ENCODE data around the gene ATRN.

DNA sequence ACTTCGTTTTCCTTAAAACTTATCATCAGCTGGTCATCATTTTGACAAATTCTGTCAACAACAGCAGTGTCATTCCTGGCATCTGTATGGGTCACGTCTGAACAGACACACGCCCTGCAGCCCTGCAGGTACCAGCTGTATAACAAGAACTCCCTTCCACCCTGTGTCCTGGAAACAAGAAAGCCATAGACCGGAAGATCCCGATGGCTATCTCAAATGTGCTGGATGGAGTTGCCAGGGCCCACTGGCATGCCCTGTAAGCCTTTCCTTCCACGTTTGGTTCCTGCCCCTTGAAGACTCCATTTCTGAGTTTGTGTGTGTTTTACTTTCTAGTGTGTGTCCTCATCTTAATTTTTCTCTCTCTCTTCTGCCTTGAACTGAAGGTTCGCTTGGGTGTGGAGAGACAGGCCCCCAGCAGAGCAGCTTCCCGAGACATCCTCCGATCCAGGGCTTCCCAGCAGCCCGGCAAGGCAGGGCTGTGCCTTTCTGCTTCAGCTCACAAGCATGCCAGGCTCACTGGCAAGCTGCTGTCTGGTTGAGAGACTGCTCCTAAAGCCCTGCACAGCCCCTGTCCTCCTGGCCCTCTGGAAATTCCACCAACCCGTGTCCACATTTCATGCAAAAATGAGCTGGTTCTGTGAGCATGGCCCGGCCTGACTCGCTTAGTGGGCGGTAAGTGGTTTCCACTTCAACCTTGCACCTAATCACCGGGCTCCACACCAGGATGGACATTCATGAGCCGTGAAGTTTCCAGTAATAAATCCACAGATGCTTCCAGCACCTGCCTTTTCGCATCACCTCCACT is 183.7 kb downstream of the ATRN start:
- TF ChIP-seq EZH2 (IDR thresholded peaks at IDR 0.05; ENCODE audit: low read depth, unreplicated experiment) (no peak), ZNF331 (CRISPR knock-in tag; IDR thresholded peaks at IDR 0.05; ENCODE audit: low read depth) (no peak), EZH2phosphoT487 (IDR thresholded peaks at IDR 0.05; ENCODE audit: unreplicated experiment) (no peak), POLR2AphosphoS5 (IDR thresholded peaks at IDR 0.05; ENCODE audit: low read depth) (no peak), STAT1 (IDR thresholded peaks at IDR 0.05; ENCODE audit: unreplicated experiment) (no peak), REST (IDR thresholded peaks at IDR 0.05; ENCODE audit: unreplicated experiment) (no peak)
- TF ChIP-seq, protein P1, sequence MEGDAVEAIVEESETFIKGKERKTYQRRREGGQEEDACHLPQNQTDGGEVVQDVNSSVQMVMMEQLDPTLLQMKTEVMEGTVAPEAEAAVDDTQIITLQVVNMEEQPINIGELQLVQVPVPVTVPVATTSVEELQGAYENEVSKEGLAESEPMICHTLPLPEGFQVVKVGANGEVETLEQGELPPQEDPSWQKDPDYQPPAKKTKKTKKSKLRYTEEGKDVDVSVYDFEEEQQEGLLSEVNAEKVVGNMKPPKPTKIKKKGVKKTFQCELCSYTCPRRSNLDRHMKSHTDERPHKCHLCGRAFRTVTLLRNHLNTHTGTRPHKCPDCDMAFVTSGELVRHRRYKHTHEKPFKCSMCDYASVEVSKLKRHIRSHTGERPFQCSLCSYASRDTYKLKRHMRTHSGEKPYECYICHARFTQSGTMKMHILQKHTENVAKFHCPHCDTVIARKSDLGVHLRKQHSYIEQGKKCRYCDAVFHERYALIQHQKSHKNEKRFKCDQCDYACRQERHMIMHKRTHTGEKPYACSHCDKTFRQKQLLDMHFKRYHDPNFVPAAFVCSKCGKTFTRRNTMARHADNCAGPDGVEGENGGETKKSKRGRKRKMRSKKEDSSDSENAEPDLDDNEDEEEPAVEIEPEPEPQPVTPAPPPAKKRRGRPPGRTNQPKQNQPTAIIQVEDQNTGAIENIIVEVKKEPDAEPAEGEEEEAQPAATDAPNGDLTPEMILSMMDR (conservative IDR thresholded peaks at IDR 0.05; ENCODE audit: low read depth in 2 of 2) = no peak
- TF ChIP-seq, protein P2, sequence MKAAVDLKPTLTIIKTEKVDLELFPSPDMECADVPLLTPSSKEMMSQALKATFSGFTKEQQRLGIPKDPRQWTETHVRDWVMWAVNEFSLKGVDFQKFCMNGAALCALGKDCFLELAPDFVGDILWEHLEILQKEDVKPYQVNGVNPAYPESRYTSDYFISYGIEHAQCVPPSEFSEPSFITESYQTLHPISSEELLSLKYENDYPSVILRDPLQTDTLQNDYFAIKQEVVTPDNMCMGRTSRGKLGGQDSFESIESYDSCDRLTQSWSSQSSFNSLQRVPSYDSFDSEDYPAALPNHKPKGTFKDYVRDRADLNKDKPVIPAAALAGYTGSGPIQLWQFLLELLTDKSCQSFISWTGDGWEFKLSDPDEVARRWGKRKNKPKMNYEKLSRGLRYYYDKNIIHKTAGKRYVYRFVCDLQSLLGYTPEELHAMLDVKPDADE (IDR thresholded peaks at IDR 0.05) = no peak
